ENCODE measurements around the gene DPCD.

Gene DPCD

DNA sequence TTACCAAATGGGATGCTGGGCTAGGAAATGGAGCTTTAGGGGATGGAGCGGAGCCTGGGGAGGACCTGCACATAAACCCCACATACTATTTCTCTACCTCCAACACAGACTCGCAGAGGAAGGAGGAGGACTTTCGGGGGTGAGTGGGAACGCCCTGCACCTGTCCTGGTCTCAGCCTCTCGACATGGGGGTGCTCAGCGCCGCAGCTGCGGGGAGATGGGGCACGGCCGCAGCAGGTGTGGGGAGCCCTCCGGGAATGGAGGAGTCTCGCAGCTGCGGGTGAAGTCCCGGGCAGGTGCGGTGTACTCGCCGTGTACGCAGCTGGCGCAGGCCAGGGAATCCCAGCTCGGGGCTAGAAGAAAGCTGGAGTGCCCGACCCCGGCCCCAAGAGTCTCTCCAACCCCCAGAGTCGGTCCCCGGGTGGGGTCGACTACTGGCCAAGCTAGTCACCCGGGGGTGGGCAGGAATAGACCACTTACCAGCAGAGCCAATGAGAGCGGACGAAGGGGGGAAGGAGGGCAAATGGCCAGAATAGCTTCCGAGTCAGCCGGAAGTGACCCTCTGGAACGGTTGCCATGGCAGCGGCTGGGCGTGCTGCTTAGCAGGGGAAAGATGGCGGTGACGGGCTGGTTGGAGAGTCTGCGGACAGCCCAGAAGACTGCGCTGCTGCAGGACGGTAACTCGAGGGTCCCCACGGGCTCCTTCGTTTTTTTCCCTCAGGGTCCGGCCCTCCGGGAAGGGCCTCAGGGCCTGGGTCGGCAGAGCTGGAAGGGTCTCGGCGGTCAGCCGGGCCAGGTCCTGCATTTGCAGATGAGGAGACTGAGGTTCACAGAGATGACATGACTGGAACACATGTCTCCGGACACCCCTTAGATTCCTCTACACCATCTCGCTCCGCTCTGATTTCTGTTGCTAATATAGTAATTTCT lies at the start of gene DPCD, which contains the start of gene POLL:
TSS of gene DPCD (plus strand) at position 597 of the 929 bp plus-strand sequence. CDS start at position 613, 16 bp downstream.
TSS of gene POLL (minus strand) at position 533 of the 929 bp plus-strand sequence. CDS start 897 bp downstream, outside the sequence.
- no peaks in the 10 kb centered on the region for H3K9me3 ChIP-seq (ENCODE audit: control insufficient read depth, insufficient read depth, low read length)
- H3K36me3 ChIP-seq (ENCODE audit: insufficient read depth, low read length): peaks cover 8% of the 10 kb centered on the region; the same call in 1 of the 2 replicates
- H3K4me1 ChIP-seq (ENCODE audit: insufficient read depth, low read length): peaks cover 5% of the 10 kb centered on the region; the same call in 1 of the 2 replicates
- H3K9ac ChIP-seq (ENCODE audit: low read depth, low read length): peak within 1 kb of the TSS; percentile 99

- no peaks in the 10 kb centered on the region for H3K4me1 ChIP-seq (ENCODE audit: insufficient read depth, low read length)
- H3K9me3 ChIP-seq (ENCODE audit: control insufficient read depth, insufficient read depth, low read length): no peaks in the 10 kb centered on the region; the same call in 1 of the 2 replicates
- H3K9ac ChIP-seq (ENCODE audit: low read depth, low read length): no peak overlapping the region
- no peaks in the 10 kb centered on the region for H3K36me3 ChIP-seq (ENCODE audit: insufficient read depth, low read length)
Measured at GRCh38 chr10:101538446-101538845, 49.7 kb upstream of the DPCD start.

DNA sequence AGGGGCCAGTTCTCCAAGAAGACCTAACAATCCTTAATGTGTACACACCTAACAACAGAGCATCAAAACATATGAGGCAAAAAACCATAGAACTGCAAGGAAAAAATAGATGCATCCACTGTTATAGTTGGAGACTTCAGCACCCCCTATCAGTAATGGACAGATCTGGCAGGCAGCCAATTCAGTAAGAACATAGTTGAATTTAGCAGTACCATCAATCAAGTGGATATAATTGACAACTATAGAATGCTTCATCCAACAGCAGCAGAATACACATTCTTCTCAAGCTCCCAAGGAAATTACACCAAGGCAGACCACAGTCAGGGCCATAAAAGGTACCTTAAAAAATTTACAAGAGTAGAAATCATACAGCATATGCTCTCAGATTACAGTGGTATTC lies 42.2 kb upstream of the DPCD start:
- no peaks in the 10 kb centered on the region; the same call in 1 of the 2 replicates for H3K9me3 ChIP-seq (ENCODE audit: control insufficient read depth, insufficient read depth, low read length)
- H3K9ac ChIP-seq (ENCODE audit: low read depth, low read length): no peak overlapping the region

DNA sequence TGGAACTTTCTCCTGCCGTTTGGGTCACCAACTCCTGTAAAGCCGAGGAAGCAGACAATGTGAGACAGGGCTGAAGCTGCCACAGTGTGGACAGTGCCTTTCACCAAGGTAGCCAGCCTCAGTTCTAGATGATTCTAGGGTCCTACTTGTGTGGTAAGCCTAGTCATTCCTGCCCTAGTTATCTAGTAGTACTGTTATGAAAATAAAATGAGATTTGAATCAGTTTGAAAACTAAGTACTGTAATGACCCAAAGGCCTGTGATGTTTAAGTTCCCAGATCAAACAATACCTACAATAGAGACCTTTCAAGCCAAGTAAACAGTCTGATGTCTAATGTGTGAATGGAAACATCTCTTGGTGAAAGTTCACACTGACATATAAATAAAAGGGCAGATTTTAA lies 37.2 kb upstream of the DPCD start:
- Histone ChIP-seq H3K36me3 (ENCODE audit: insufficient read depth, low read length) (no peaks in the 10 kb centered on the region), H3K4me1 (ENCODE audit: insufficient read depth, low read length) (no peaks in the 10 kb centered on the region), H3K9me3 (ENCODE audit: control insufficient read depth, insufficient read depth, low read length) (no peaks in the 10 kb centered on the region), H3K9ac (ENCODE audit: low read depth, low read length) (no peak overlapping the region)

More for the DNA sequence above, 42.2 kb upstream of the DPCD start:
- no peaks in the 10 kb centered on the region for H3K36me3 ChIP-seq (ENCODE audit: insufficient read depth, low read length)
- no peaks in the 10 kb centered on the region for H3K4me1 ChIP-seq (ENCODE audit: insufficient read depth, low read length)

DNA sequence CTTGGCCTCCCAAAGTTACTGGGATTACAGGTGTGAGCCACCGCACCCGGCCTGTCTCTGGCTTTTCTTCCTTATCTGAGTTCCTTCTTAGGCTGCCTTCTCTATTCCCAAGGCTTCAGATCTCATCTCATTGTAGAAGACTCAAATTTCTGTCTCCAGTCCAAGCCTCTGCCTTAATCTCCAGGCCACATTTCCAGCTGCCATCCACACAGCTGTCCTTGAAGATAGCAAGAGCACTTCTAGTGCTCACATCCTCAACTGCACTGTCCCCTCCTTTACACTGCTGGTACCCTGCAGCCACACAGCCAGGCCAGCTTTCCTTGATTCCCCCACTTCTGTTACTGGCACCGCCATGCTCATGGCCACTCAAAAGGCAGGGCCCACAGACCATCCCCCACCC lies 35.7 kb upstream of the DPCD start:
- Histone ChIP-seq H3K36me3 (ENCODE audit: insufficient read depth, low read length) (no peaks in the 10 kb centered on the region), H3K9ac (ENCODE audit: low read depth, low read length) (no peak overlapping the region), H3K9me3 (ENCODE audit: control insufficient read depth, insufficient read depth, low read length) (no peaks in the 10 kb centered on the region), H3K4me1 (ENCODE audit: insufficient read depth, low read length) (no peaks in the 10 kb centered on the region)

GRCh38 chr10:101557541-101557940 lies 30.6 kb upstream of the DPCD start:
- H3K9ac ChIP-seq (ENCODE audit: low read depth, low read length): no peak overlapping the region
- H3K4me1 ChIP-seq (ENCODE audit: insufficient read depth, low read length): no peaks in the 10 kb centered on the region
- H3K9me3 ChIP-seq (ENCODE audit: control insufficient read depth, insufficient read depth, low read length): no peaks in the 10 kb centered on the region
- H3K36me3 ChIP-seq (ENCODE audit: insufficient read depth, low read length): no peaks in the 10 kb centered on the region

DNA sequence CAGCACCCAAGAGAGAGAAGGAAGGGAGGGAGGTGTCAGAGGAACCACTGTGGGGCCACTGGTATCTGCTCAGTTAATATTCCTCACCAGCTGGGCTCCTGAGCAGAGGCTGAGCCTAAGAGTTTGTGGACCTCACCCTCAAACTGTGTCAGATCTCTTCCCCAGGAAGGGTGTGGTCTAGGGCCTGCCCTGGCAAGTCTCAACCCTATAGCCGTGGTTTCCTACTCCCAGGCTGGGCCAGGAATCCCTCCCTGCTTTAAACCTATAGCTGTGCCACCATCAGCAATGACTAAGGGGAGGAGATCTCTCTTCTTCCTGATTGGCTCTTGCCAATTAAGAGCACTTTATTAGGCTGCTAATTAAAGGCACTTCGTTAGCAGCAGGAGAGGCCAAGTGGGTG lies 29.9 kb upstream of the DPCD start:
- Histone ChIP-seq H3K4me1 (ENCODE audit: insufficient read depth, low read length) (no peaks in the 10 kb centered on the region), H3K9ac (ENCODE audit: low read depth, low read length) (no peak overlapping the region), H3K36me3 (ENCODE audit: insufficient read depth, low read length) (no peaks in the 10 kb centered on the region), H3K9me3 (ENCODE audit: control insufficient read depth, insufficient read depth, low read length) (no peaks in the 10 kb centered on the region)

DNA sequence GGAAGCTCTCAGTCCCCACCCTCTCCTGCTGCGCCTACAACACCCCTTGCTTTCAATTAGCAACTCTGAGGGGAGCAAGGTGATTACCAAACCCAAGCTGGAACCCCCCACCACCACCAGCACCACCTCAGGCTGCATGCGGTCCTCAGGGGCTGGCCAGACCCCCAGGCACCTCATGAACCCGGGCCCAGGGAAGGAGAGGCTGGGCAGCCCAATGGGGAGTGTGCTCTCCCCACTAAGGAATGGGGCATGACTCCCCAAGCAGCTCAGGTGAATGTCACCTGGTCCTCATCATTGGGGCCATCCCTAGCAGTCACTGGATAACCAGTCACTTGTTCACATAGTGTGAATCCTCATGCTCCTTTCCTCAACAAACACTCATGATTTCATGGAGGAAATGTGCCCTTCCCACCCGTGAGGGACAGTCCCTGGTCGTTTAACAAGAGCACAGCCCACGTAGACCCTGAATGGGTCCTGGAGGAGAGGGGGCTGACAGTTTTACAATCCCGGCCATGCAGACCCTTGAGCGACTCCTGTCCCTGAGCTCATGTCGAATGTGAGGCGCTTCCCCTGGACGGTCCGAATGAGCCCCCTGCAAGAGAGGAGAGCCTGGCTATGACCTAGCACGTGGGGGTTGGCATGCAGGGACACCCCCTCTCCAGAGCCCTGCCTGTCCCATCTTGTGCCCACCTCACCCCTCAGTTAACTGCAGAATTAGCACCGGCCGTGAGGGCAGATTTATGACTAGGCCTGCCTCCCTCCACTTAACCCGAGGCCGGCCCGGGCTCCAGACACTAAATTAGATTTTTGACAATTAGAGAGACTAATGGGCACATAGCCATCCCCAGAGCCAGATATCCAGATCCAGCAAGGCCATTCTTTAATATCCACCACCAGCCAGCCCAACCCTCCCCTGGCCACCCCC lies 29.2 kb upstream of the DPCD start:
- Histone ChIP-seq H3K9me3 (ENCODE audit: control insufficient read depth, insufficient read depth, low read length) (no peaks in the 10 kb centered on the region), H3K9ac (ENCODE audit: low read depth, low read length) (no peak overlapping the region), H3K36me3 (ENCODE audit: insufficient read depth, low read length) (no peaks in the 10 kb centered on the region), H3K4me1 (ENCODE audit: insufficient read depth, low read length) (no peaks in the 10 kb centered on the region)

DNA sequence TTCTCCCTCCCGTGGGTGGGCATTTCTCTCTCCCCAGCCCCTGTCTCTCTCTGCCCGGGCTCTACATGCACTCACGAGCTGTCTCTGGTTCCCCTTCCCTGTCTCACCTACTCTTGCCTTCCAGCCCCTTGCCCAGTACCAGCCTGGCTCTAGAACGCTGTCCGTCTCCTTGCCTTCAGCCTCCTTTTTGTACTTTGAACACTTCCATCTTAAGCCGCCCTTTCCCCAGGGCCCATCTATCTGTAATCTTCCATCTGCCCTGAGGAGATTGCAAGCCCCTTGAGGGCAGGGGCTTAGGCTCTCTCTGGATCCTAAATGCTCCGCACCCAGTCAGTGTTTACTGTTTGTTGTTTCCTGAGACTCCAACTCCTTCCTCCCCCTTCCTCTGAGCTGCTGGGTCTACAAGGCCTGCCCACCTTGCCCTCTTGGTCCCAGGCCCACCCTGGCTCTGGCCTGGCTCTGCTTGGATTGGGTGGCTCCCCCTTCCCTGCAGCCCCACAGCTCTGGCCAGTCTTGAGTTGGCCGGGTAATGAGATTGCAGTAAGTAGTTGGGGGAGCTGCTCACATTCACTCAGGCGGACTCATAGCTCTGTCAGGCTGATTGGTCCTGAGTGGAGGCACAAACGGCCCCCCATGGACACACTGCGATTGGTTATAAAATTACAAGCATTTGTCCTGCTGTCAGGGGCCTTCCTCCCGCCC lies 28.4 kb upstream of the DPCD start:
- no peaks in the 10 kb centered on the region for H3K4me1 ChIP-seq (ENCODE audit: insufficient read depth, low read length)

DNA sequence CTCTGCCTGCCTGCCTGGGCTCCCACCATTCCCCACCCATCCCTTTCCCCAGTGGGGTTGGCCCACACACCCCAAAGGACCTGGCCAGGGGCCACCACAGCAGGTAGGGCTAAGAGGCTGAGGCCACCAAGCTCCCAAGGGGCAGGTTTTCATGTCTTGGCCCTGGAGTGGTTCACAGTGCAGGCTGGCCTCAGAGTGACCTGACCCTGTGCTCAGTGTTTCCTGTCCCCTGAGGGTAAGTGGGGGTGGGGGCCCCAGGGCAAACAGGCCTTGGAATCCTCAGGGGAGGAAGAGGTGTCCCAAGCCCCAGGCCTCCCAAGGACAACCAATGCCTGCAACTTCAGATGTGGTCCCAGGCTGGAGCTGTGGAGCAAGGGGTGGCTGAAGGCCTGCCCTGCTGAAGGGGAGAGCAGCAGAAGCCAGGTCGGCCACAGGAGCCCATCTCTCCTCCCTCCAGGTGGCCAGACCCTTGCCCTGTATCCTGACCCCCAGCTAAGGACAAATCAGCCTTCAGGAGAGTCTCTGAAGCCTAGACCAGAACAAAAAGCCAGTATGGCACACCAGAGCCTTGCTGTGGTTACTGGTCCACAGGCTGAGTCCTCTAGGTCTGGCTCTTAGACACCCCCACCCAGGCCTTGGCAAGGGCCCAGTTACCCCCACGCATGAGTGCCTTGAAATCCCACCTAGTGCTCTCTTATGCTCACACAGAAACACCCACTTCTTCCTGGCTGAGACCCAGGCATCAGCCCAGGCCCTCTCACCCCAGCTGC lies 27.6 kb upstream of the DPCD start:
- H3K4me1 ChIP-seq (ENCODE audit: insufficient read depth, low read length): no peaks in the 10 kb centered on the region
- no peak overlapping the region for H3K9ac ChIP-seq (ENCODE audit: low read depth, low read length)
- no peaks in the 10 kb centered on the region for H3K36me3 ChIP-seq (ENCODE audit: insufficient read depth, low read length)
- H3K9me3 ChIP-seq (ENCODE audit: control insufficient read depth, insufficient read depth, low read length): no peaks in the 10 kb centered on the region

More for the DNA sequence above, 28.4 kb upstream of the DPCD start:
- no peaks in the 10 kb centered on the region for H3K9me3 ChIP-seq (ENCODE audit: control insufficient read depth, insufficient read depth, low read length)
- H3K36me3 ChIP-seq (ENCODE audit: insufficient read depth, low read length): no peaks in the 10 kb centered on the region
- no peak overlapping the region for H3K9ac ChIP-seq (ENCODE audit: low read depth, low read length)

DNA sequence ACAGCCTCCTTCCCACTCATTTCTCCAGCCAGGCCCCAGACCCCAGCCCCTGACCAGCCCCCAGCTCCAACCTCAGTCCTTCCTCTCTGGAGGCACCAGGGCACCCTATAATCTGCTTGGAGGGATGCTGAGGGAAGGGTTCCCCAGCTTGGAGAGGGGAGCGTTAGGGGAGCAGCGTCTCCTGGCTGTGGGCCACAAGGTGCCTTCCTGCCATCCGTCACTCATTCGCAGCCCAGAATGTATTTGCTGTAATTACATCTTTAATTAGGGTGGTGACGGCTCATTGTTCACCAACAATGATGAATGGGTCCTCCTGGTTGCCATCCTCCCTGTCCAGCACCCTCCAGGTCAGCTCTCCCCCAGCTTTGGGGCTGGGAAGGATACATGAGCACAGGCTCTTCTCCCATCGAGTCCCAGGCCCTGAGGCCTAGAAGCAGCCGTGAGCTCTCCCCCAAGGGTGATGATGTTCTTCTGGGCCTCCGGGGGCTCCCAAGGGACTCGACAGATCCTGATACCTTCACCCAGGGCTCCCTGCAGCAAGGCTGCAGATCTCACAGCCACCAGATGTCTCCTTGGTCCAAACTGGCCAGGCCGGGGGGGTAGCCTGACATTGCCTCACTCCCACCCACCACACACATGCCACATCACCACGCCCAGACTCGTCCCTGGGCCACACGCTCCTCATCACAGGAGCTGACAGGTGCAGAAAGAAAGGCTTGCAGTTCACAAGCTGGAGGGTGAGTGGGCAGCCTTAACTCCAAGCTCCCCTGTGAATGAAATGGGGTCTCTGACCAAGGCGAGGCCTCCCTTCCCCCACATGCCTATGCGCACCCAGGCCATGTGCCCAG lies 26.8 kb upstream of the DPCD start:
- Histone ChIP-seq H3K36me3 (ENCODE audit: insufficient read depth, low read length) (no peaks in the 10 kb centered on the region), H3K4me1 (ENCODE audit: insufficient read depth, low read length) (no peaks in the 10 kb centered on the region), H3K9ac (ENCODE audit: low read depth, low read length) (no peak overlapping the region), H3K9me3 (ENCODE audit: control insufficient read depth, insufficient read depth, low read length) (no peaks in the 10 kb centered on the region)

DNA sequence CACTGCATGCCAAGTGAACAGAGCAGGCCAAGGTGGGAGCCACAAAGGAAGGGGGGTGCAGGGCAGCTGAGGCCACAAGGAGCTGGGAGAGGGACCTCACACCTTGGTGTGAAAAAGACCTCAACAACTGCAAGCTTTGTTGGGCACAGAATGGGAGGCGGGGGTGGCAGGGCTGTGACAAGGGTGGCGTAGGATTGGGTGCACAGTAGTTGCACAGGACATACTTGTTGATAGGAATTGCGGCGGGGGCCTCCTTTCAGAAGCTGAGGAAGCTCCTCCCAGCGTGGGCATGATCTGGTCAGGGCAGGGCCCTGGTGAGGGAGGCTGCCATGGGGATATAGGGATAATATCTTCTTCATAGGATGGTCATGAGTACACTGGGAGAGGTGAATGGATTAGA lies 25.9 kb upstream of the DPCD start:
- Histone ChIP-seq H3K9me3 (ENCODE audit: control insufficient read depth, insufficient read depth, low read length) (no peaks in the 10 kb centered on the region), H3K36me3 (ENCODE audit: insufficient read depth, low read length) (no peaks in the 10 kb centered on the region), H3K9ac (ENCODE audit: low read depth, low read length) (no peak overlapping the region), H3K4me1 (ENCODE audit: insufficient read depth, low read length) (no peaks in the 10 kb centered on the region)

DNA sequence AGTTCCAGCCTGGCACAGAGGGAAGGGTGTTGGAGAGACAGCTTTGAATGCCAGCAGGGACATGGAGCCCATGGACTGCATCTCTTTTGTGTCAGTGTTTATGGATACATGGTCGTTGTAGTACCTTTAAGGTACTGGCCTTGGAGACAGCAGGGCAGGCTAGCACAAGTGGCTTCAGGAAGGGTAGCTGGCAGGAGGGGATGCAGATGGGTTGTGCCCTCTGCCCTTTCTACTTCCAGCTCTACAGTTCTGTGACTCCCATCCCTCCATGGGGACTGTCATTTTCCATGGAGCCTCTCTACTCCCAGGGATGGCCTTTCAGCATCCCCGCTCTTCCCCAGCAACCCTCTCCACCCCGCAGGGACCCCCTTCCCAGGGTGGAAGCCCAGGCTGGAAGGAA lies 25.1 kb upstream of the DPCD start:
- H3K9ac ChIP-seq (ENCODE audit: low read depth, low read length): no peak overlapping the region
- no peaks in the 10 kb centered on the region for H3K9me3 ChIP-seq (ENCODE audit: control insufficient read depth, insufficient read depth, low read length)
- H3K36me3 ChIP-seq (ENCODE audit: insufficient read depth, low read length): no peaks in the 10 kb centered on the region
- no peaks in the 10 kb centered on the region for H3K4me1 ChIP-seq (ENCODE audit: insufficient read depth, low read length)
